GM23338 (cell line): ENCODE results near the gene ANTXR2.

Source experiments
- CREB1 ChIP-seq: fragments of 250-450 bp; sonication (Bioruptor Pico); IDR thresholded peaks from 2 replicates; pipeline ENCODE4 v1.5.0; 2020; ENCODE audit warnings: low read depth, mild to moderate bottlenecking, moderate library complexity
- CTCF ChIP-seq, 2 experiments: fragments of 200-600 bp in 1 of 2; sonication (generic) in 1 of 2; conservative IDR thresholded peaks; 2 replicates each; pipeline versions ENCODE4 v1.5.1 to v1.6.1; 2016 to 2017; ENCODE audit warnings: antibody characterized with exemption in 2 of 2, low read depth in 2 of 2, mild to moderate bottlenecking in 2 of 2, moderate library complexity in 1 of 2
- ETS1 ChIP-seq: IDR thresholded peaks from 2 replicates; pipeline ENCODE4 v1.6.1; 2016; ENCODE audit warnings: antibody characterized with exemption
- EZH2 ChIP-seq: fragments of 200-600 bp; sonication (generic); IDR thresholded peaks from one replicate; pipeline ENCODE4 v1.8.0; 2017; ENCODE audit warnings: antibody characterized with exemption, mild to moderate bottlenecking, low read depth; ENCODE audit not compliant: unreplicated experiment
- EZH2phosphoT487 ChIP-seq: fragments of 200-600 bp; sonication (generic); IDR thresholded peaks from one replicate; pipeline ENCODE4 v1.8.1; 2018; ENCODE audit warnings: antibody characterized with exemption; ENCODE audit not compliant: unreplicated experiment
- JUNB ChIP-seq: IDR thresholded peaks from one replicate; pipeline ENCODE4 v1.6.1; 2016; ENCODE audit warnings: antibody characterized with exemption; ENCODE audit not compliant: unreplicated experiment
- POLR2AphosphoS5 ChIP-seq: IDR thresholded peaks from 2 replicates; pipeline ENCODE4 v1.6.1; 2016; ENCODE audit warnings: antibody characterized with exemption, low read depth
- STAT1 ChIP-seq: IDR thresholded peaks from one replicate; pipeline ENCODE4 v1.6.1; 2016; ENCODE audit warnings: antibody characterized with exemption; ENCODE audit not compliant: unreplicated experiment
- ZNF114 ChIP-seq: fragments of 250-450 bp; sonication (Bioruptor Pico); IDR thresholded peaks from 2 replicates; pipeline ENCODE4 v1.5.0; 2020; ENCODE audit warnings: mild to moderate bottlenecking, moderate library complexity
- ZNF331 ChIP-seq: fragments of 250-450 bp; sonication (Bioruptor Pico); IDR thresholded peaks from 2 replicates; pipeline ENCODE4 v1.5.0; 2020; ENCODE audit warnings: low read depth, mild to moderate bottlenecking, moderate library complexity
- ZNF462 ChIP-seq: fragments of 250-450 bp; sonication (Bioruptor Pico); IDR thresholded peaks from 2 replicates; pipeline ENCODE4 v1.5.0; 2020; ENCODE audit warnings: mild to moderate bottlenecking, moderate library complexity
- TF ChIP-seq, protein P1 (sequence below): IDR thresholded peaks from one replicate; pipeline ENCODE4 v1.6.1; 2018; ENCODE audit warnings: antibody characterized with exemption; ENCODE audit not compliant: unreplicated experiment

- TF ChIP-seq POLR2AphosphoS5 (no peak), CTCF (conservative IDR thresholded peaks at IDR 0.05; ENCODE audit: low read depth in 2 of 2) (no peak), ZNF331 (no peak), EZH2phosphoT487 (no peak), EZH2 (no peak), ZNF462 (CRISPR knock-in tag) (no peak), CREB1 (no peak), STAT1 (no peak), ETS1 (no peak), ZNF114 (CRISPR knock-in tag) (no peak), JUNB (no peak)
- TF ChIP-seq, protein P1, sequence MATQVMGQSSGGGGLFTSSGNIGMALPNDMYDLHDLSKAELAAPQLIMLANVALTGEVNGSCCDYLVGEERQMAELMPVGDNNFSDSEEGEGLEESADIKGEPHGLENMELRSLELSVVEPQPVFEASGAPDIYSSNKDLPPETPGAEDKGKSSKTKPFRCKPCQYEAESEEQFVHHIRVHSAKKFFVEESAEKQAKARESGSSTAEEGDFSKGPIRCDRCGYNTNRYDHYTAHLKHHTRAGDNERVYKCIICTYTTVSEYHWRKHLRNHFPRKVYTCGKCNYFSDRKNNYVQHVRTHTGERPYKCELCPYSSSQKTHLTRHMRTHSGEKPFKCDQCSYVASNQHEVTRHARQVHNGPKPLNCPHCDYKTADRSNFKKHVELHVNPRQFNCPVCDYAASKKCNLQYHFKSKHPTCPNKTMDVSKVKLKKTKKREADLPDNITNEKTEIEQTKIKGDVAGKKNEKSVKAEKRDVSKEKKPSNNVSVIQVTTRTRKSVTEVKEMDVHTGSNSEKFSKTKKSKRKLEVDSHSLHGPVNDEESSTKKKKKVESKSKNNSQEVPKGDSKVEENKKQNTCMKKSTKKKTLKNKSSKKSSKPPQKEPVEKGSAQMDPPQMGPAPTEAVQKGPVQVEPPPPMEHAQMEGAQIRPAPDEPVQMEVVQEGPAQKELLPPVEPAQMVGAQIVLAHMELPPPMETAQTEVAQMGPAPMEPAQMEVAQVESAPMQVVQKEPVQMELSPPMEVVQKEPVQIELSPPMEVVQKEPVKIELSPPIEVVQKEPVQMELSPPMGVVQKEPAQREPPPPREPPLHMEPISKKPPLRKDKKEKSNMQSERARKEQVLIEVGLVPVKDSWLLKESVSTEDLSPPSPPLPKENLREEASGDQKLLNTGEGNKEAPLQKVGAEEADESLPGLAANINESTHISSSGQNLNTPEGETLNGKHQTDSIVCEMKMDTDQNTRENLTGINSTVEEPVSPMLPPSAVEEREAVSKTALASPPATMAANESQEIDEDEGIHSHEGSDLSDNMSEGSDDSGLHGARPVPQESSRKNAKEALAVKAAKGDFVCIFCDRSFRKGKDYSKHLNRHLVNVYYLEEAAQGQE: no peak
Measured at GRCh38 chr4:80015407-80016189, 57.4 kb downstream of the ANTXR2 start.
